Esophagus muscularis mucosa (tissue), 4 donors: ENCODE measurements around the gene CLNK.

Experiments used
- EP300 ChIP-seq: sonication (generic); formaldehyde crosslinking; IDR thresholded peaks from one replicate; pipeline ENCODE4 v1.6.1; 2017; ENCODE audit warnings: antibody characterized with exemption
- POLR2A ChIP-seq: fragments of 450-650 bp; IDR thresholded peaks from one replicate; pipeline ENCODE4 v1.6.1; 2017; ENCODE audit warnings: antibody characterized with exemption, moderate library complexity, mild to moderate bottlenecking, low read depth
- TF ChIP-seq, protein P1 (sequence below), 3 experiments: fragments of 200-600 bp in 2 of 3; fragments of 450-650 bp in 1 of 3; sonication (generic) in 2 of 3; IDR thresholded peaks; one replicate each; pipeline ENCODE4 v1.5.1; 2017 to 2019; ENCODE audit warnings: antibody characterized with exemption in 3 of 3, mild to moderate bottlenecking in 2 of 3, moderate library complexity in 1 of 3

DNA sequence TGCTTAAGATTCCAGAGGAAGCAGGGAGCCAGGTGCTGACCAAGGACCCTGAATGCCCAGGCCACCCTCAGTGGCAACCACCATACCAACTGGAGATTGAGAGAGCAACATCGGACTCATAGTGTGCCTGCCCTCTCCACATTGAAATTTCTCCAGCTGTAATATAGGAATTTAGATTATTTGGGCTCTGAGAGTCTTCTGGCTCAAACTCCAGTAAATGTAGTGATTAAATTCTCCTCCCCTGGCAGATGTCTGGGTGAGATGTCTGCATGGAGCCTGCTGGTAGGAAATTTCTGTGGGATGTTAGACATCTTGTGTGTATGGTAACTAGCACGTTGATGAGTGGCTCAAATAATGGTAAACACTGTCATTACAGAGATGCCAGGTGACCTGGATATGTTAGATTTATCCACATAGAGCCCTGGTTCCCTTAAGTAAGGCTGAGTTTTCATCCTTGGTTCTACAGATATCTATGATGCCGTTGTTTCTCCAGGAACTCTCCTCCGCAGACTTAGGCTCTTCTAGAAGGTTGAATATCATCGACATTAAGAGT, 70.6 kb downstream of the CLNK start:
- TF ChIP-seq, protein P1, sequence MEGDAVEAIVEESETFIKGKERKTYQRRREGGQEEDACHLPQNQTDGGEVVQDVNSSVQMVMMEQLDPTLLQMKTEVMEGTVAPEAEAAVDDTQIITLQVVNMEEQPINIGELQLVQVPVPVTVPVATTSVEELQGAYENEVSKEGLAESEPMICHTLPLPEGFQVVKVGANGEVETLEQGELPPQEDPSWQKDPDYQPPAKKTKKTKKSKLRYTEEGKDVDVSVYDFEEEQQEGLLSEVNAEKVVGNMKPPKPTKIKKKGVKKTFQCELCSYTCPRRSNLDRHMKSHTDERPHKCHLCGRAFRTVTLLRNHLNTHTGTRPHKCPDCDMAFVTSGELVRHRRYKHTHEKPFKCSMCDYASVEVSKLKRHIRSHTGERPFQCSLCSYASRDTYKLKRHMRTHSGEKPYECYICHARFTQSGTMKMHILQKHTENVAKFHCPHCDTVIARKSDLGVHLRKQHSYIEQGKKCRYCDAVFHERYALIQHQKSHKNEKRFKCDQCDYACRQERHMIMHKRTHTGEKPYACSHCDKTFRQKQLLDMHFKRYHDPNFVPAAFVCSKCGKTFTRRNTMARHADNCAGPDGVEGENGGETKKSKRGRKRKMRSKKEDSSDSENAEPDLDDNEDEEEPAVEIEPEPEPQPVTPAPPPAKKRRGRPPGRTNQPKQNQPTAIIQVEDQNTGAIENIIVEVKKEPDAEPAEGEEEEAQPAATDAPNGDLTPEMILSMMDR (IDR thresholded peaks at IDR 0.05) = no peak
- TF ChIP-seq EP300 = no peak
- TF ChIP-seq POLR2A = no peak
